SK-N-SH treated with all-trans-retinoic acid at 6 μM for 48 hours (cell line): ENCODE results near the gene CNTN1.

Experiments
- CREB5 ChIP-seq: fragments of 250-450 bp; sonication (Bioruptor Pico); IDR thresholded peaks from 2 replicates; pipeline ENCODE4 v1.5.1; 2020; ENCODE audit warnings: low read depth, mild to moderate bottlenecking, moderate library complexity
- PATZ1 ChIP-seq: fragments of 250-450 bp; sonication (Bioruptor Pico); IDR thresholded peaks from 2 replicates; pipeline ENCODE4 v1.8.0; 2020; ENCODE audit warnings: mild to moderate bottlenecking, moderate library complexity, borderline replicate concordance
- PPARA ChIP-seq: fragments of 250-450 bp; sonication (Bioruptor Pico); IDR thresholded peaks from 2 replicates; pipeline ENCODE4 v1.5.0; 2020; ENCODE audit warnings: mild to moderate bottlenecking, borderline replicate concordance
- RARB ChIP-seq: fragments of 250-450 bp; sonication (Bioruptor Pico); IDR thresholded peaks from 2 replicates; pipeline ENCODE4 v1.8.0; 2021; ENCODE audit warnings: mild to moderate bottlenecking, moderate library complexity
- TCF4 ChIP-seq: fragments of 250-450 bp; sonication (Bioruptor Pico); IDR thresholded peaks from 2 replicates; pipeline ENCODE4 v1.8.0; 2021; ENCODE audit warnings: mild to moderate bottlenecking, moderate library complexity, borderline replicate concordance
- TSHZ2 ChIP-seq: fragments of 250-450 bp; sonication (Bioruptor Pico); IDR thresholded peaks from 2 replicates; pipeline ENCODE4 v1.5.0; 2020; ENCODE audit warnings: mild to moderate bottlenecking, moderate library complexity
- ZC3H10 ChIP-seq: fragments of 250-450 bp; sonication (Bioruptor Pico); IDR thresholded peaks from 2 replicates; pipeline ENCODE4 v1.5.1; 2021; ENCODE audit warnings: mild to moderate bottlenecking, moderate library complexity
- ZFP3 ChIP-seq: fragments of 250-450 bp; sonication (Bioruptor Pico); IDR thresholded peaks from 2 replicates; pipeline ENCODE4 v1.5.0; 2020; ENCODE audit warnings: mild to moderate bottlenecking, moderate library complexity
- ZNF565 ChIP-seq: fragments of 450-650 bp; formaldehyde crosslinking; conservative IDR thresholded peaks from 2 replicates; pipeline ENCODE4 v1.5.0; 2020; ENCODE audit warnings: low read depth, mild to moderate bottlenecking, moderate library complexity

GRCh38 chr12:40794087-40794486 is 101.8 kb downstream of the CNTN1 start:
- TF ChIP-seq RARB (CRISPR knock-in tag) = no peak
- TF ChIP-seq PPARA = no peak
- TF ChIP-seq ZC3H10 (CRISPR knock-in tag) = no peak
- TF ChIP-seq ZFP3 = no peak
- no peak for TF ChIP-seq PATZ1
- no peak for TF ChIP-seq CREB5 (CRISPR knock-in tag)
- no peak for TF ChIP-seq ZNF565 (CRISPR knock-in tag)
- no peak for TF ChIP-seq TCF4 (CRISPR knock-in tag)
- TF ChIP-seq TSHZ2 (CRISPR knock-in tag) = no peak
